Measurements from ENCODE around the gene FBLN1.

The FBLN1 gene

DNA sequence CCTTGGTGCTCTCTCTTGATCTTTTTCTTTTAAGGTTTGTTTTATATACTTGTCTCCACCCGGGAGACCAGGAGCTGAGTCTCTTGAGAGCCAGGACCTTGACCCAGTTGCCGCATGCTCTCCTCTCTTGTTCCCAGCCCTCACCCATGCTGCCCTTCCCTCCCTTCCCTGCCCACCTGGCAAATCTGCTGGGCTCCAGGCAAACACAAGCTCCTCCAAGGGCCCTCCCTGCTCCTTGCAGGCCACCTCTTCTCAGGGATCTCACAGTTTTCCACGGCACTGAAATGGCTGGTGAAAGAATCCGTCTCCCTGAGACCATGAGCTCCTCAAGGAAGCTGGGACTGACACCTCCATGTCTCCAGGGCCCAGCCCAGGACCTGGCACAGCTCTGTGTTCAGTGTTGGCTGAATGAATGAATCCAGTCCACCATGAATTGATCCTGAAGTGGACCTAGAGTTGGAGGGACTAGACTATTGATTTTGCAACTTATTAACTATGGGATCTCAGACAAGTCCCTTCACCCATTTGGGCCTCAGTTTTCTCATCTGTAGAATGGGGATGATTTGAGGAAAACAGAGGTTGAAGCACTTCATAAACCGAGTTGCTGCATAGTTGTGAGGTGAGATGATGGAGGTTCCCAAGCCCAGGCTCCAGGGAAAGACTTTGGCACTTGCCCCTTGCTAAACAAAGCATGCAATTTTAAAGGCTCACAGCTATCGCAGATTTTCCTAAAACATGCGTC is 25.1 kb upstream of the FBLN1 start:
- no peak overlapping the region for H3K27ac ChIP-seq
- no peak for TF ChIP-seq ZFX (IDR thresholded peaks at IDR 0.05)

DNA sequence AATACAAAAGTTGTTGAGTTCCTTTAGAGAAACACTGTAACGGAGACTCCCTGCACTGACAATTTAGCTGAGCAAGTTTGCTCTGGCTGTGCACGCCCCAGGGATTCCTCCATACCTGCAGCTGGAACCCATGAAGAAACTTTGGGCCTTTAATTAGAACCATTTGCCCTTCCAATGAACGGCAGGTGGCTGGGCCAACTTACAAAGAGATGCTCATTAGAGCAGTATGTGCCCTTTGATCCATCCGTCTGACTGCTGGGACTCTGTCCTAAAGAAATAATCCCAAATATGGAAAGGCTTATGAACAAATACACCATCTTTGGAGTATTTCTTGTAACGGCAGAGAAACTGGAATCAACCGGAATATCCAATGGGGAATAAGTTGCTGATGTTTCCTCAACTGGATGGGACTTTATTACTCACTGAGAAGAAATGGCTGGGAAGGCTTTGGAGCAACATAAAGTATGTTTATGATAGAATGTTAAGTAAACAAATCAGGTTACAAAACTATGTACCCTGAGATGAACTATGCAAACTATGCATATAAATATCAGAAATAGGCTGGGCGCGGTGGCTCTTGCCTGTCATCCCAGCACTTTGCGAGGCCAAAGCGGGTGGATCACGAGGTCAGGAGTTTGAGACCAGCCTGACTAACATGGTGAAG is 24.4 kb upstream of the FBLN1 start:
- no peak overlapping the region for H3K27ac ChIP-seq
- TF ChIP-seq, protein P1, sequence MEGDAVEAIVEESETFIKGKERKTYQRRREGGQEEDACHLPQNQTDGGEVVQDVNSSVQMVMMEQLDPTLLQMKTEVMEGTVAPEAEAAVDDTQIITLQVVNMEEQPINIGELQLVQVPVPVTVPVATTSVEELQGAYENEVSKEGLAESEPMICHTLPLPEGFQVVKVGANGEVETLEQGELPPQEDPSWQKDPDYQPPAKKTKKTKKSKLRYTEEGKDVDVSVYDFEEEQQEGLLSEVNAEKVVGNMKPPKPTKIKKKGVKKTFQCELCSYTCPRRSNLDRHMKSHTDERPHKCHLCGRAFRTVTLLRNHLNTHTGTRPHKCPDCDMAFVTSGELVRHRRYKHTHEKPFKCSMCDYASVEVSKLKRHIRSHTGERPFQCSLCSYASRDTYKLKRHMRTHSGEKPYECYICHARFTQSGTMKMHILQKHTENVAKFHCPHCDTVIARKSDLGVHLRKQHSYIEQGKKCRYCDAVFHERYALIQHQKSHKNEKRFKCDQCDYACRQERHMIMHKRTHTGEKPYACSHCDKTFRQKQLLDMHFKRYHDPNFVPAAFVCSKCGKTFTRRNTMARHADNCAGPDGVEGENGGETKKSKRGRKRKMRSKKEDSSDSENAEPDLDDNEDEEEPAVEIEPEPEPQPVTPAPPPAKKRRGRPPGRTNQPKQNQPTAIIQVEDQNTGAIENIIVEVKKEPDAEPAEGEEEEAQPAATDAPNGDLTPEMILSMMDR (conservative IDR thresholded peaks at IDR 0.05), result no peak
- TF ChIP-seq ZFX (IDR thresholded peaks at IDR 0.05), result no peak

DNA sequence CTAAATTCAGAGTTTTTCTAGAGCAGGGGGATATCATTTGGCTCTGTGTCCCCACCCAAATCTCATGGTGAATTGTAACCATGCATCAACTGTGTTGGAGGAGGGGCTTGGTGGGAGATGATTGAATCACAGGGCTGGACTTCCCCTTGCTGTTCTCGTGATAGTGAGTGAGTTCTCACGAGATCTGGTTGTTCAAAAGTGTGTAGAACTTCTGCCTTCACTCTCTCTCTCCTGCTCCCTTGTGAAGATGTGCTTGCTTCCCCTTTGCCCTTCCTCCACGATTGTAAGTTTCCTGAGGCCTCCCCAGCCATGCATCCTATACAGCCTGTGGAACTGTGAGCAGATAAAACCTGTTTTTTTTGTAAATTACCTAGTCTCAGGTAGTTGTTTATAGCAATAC is 22.0 kb upstream of the FBLN1 start:
- TF ChIP-seq, protein P1 (conservative IDR thresholded peaks at IDR 0.05), result no peak
- no peak for TF ChIP-seq ZFX (IDR thresholded peaks at IDR 0.05)
- H3K27ac ChIP-seq, result no peak overlapping the region

DNA sequence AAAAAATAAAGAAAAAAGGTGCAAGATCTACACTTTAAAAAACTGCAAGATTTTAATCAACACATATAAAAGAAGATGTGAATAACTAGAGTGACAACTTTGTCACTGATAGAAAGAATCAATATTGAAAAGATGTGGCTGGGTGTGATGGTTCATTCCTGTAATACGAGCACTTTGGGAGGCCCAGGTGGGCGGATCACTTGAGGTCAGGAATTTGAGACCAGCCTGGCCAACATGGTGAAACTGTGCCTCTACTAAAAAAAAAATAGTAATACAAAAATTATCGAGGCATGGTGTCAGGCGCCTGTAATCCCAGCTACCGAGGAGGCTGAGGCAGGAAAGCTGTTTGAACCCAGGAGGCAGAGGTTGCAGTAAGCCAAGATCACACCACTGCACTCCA is 21.0 kb upstream of the FBLN1 start:
- TF ChIP-seq ZFX (IDR thresholded peaks at IDR 0.05), result no peak
- TF ChIP-seq, protein P1 (conservative IDR thresholded peaks at IDR 0.05), result no peak
- H3K27ac ChIP-seq, result no peak overlapping the region

DNA sequence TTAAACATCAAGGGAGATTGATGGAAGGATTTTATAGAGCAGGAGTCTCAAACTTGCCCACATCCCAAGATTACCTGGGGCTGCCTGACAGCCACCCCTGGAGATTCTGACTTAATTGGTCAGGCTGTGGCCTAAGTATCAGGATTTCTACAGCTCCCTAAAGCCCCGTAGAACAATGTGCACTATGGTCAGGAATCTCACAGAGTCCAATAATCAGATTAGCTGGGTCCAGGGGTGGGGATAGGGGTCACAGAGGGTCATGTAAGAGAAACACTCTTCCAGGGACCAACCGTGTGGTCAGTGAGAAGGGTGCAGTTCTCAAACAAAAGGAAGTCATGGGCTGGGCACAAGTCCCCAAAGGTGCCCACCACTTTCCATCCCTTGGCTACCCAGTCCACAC is 20.5 kb upstream of the FBLN1 start:
- TF ChIP-seq, protein P1 (conservative IDR thresholded peaks at IDR 0.05), result no peak
- TF ChIP-seq ZFX (IDR thresholded peaks at IDR 0.05), result no peak
- no peak overlapping the region for H3K27ac ChIP-seq

DNA sequence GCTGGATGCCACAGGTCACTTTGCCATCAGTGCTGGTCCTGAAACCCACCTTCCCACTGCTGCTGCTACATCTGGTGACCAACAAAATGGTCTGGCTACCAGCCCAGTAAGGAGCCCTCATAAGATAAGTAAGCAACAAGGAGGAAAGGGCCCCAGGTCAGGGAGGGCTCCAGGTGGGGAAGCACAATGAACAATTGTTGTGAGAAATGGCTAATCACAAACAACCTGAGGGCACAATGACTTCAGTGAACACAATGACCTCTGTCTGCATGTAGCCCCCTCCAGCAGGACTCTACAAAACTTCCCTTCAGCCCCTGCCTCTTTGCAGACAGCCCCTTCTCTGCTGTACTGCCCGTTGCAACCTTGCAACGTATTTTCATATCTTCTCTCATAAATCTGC is 19.4 kb upstream of the FBLN1 start:
- TF ChIP-seq ZFX (IDR thresholded peaks at IDR 0.05), result no peak

DNA sequence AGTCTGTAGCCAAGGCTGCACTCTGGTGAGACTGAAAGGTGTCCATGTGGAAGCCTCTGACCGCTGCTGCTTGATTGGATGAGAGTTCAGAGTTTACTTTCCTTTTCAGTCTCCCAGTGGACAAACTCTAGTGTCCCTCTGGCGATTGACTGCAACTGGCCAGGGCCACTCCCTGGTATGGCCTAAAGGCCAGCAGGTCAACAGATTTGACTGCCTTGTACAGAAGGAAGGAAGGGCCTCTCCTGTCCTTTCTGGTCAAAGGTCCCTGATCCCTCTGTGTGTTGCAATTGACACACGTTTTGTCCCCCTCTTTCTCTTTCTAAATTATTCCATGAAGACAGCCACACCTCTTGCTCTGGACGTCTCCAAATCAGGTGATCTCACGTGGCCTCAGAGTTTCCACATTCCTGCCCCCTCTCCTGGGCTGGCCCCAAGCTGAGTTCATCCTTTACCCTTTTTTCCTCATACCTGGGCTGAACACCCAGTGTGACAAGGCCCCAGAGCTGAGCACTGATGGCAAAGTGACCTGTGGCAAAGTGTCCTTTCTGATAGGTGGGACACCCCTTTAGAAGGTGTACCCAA is 18.7 kb upstream of the FBLN1 start:
- H3K27ac ChIP-seq, result no peak overlapping the region
- TF ChIP-seq, protein P1 (conservative IDR thresholded peaks at IDR 0.05), result no peak
- no peak for TF ChIP-seq ZFX (IDR thresholded peaks at IDR 0.05)

More for the DNA sequence above, 19.4 kb upstream of the FBLN1 start:
- H3K27ac ChIP-seq, result no peak overlapping the region

DNA sequence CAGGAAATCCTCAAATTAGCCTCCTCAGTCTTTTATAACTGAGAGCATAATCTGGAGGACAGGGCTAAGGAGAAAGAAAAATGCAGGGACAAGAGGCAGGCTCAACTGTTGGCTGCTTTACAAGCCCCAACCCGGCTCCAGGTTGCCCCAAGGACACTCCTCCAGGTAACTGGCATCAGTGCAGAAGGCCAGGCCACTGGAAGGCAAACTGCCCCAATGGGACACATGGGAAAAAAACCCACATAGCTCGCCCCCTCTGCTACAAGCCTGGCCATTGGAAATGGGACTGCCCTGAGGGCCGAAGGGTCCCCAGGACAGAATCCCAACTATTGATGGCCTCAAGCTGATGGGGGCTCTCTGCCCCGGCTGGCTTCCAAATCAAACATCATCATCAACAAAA is 17.9 kb upstream of the FBLN1 start:
- TF ChIP-seq, protein P1 (conservative IDR thresholded peaks at IDR 0.05), result no peak
- TF ChIP-seq ZFX (IDR thresholded peaks at IDR 0.05), result no peak
- H3K27ac ChIP-seq, result no peak overlapping the region

Data from C4-2B (cell line).